Ovary (tissue), 9 donors: ENCODE results near the gene POLR2J. TPM values are rescaled to one million over a fixed set of nuclear protein-coding genes. Genes with fewer than 3 reads are reported as not detected.
"Not testable (repeated sequence)": the region's sequence is repeated elsewhere in the genome, so short reads cannot be mapped to it uniquely, and the experiment has no call there.

ENCODE experiments used
- DNase-seq, 5 donors: peaks; one replicate each; pipeline ENCODE4 v3.0.0-alpha.2; 2019 to 2020
- H3K27ac ChIP-seq, 2 donors: fragments of 200-600 bp; one replicate each; pipeline versions ENCODE4 v1.5.1 to v1.8.0; 2019 to 2022
- H3K27me3 ChIP-seq: fragments of 200-600 bp; one replicate; pipeline ENCODE4 v1.8.0; 2022
- H3K36me3 ChIP-seq: fragments of 200-600 bp; sonication (generic); one replicate; pipeline ENCODE4 v1.5.1; 2019
- H3K4me1 ChIP-seq: one replicate; pipeline ENCODE4 v1.8.1; 2013; ENCODE audit warnings: mild to moderate bottlenecking, moderate library complexity; ENCODE audit not compliant: insufficient read depth
- H3K4me3 ChIP-seq: fragments of 200-600 bp; sonication (generic); one replicate; pipeline ENCODE4 v1.5.1; 2017
- H3K9me3 ChIP-seq, 2 donors: fragments of 200-600 bp in 1 of 2; sonication (generic) in 1 of 2; one replicate each; pipeline versions ENCODE4 v1.5.1 to v1.8.1; 2013 to 2019; ENCODE audit warnings: mild to moderate bottlenecking in 1 of 2, moderate library complexity in 1 of 2
- CTCF ChIP-seq, 3 donors: fragments of 450-650 bp in 2 of 3; fragments of 200-600 bp in 1 of 3; IDR thresholded peaks; one replicate each; pipeline versions ENCODE4 v1.5.1 to v1.8.0; 2016 to 2022; ENCODE audit warnings: antibody characterized with exemption in 3 of 3, mild to moderate bottlenecking in 1 of 3
- EP300 ChIP-seq: sonication (generic); formaldehyde crosslinking; IDR thresholded peaks from one replicate; pipeline ENCODE4 v1.6.1; 2017; ENCODE audit warnings: antibody characterized with exemption
- POLR2A ChIP-seq: fragments of 450-650 bp; IDR thresholded peaks from one replicate; pipeline ENCODE4 v1.6.1; 2017; ENCODE audit warnings: antibody characterized with exemption, mild to moderate bottlenecking, moderate library complexity
- WGBS, 3 donors: extraction: QIAGEN DNeasy Blood & Tissue Kit in 1 of 3; methylation state at CpG; one replicate each; pipeline versions ENCODE4 v1.1.5 to v1.1.7; 2013 to 2017; 5-methylcytosine and 5-hydroxymethylcytosine counted together
- intact Hi-C, 4 donors: fragments of 100-400 bp; cut with DNase I; formaldehyde crosslinking; loops; one replicate each; pipeline versions ENCODE4 v1.11.0 to v1.15.1; 2022 to 2023
- polyA plus RNA-seq, 2 donors: library from polyadenylated mRNA; stranded (reverse); fragments of 200-250 nt in 1 of 2; fragments of 350-450 nt in 1 of 2; fragmentation: Illumina TruSeq in 1 of 2; extraction: RNeasy Lipid Tissue Mini Kit (QIAGEN cat#74804) in 1 of 2; gene quantifications; one replicate each; pipeline ENCODE4 v1.2.3, GENCODE V29; 2013 to 2014
- total RNA-seq, 7 donors: library from RNA; depleted of rRNA in 2 of 7; stranded (reverse); fragments of >200 nt in 2 of 7; fragmentation: NEBNext Ultra II Directional in 3 of 7; extraction: Animal tissue kit (Norgen Biotek cat#: 25700) in 3 of 7; gene quantifications; one replicate each; pipeline versions ENCODE4 v1.1.0 to v1.2.4, GENCODE V29; 2016 to 2023
- donor health status: DM: no; HTN: no; CAD: no; lungs with moderate emphysema.
- donor health status: DM: no; HTN: no; CAD: no.
- donor health status: Bipolar disorder and iron deficiency.
- donor health status: DM: yes; HTN: yes; CAD: no.
- donor health status: DM: no; HTN: no; CAD: no.
- donor health status: DM: yes; HTN: yes; CAD: no.

POLR2J gene
- total and polyA plus RNA-seq, 9 donors = 17.7 to 77.1 (median 41.9) TPM

- Histone ChIP-seq H3K27me3 (no peaks in the 10 kb centered on the region), H3K36me3 (no peaks in the 10 kb centered on the region), H3K4me3 (no peak overlapping the region), H3K9me3 (no peaks in the 10 kb centered on the region), H3K4me1 (no peaks in the 10 kb centered on the region), H3K27ac (no peak overlapping the region)
- 85 to 86% (median 85%) methylated on average over 39 to 40 of the region's 40 CpGs for WGBS, 3 donors
- no peak for DNase-seq
- no peak for TF ChIP-seq EP300
- no peak for TF ChIP-seq CTCF (IDR thresholded peaks at IDR 0.05)
- TF ChIP-seq POLR2A = no peak
- intact Hi-C loops = no loop called here
These were observed 21.3 kb downstream of the POLR2J start for GRCh38 chr7:102457352-102457924.

GRCh38 chr7:102456327-102456726 is 22.4 kb downstream of the POLR2J start:
- intact Hi-C loops = no loop called here
- Histone ChIP-seq H3K36me3 (no peaks in the 10 kb centered on the region), H3K27ac (no peak overlapping the region), H3K4me3 (no peak overlapping the region), H3K9me3 (no peaks in the 10 kb centered on the region), H3K4me1 (no peaks in the 10 kb centered on the region), H3K27me3 (no peaks in the 10 kb centered on the region)
- WGBS, 3 donors = 60 to 69% (median 68%) methylated on average over 10 of the region's 10 CpGs
- TF ChIP-seq CTCF (IDR thresholded peaks at IDR 0.05) (no peak), EP300 (no peak), POLR2A (no peak)
- DNase-seq = no peak

- 73 to 79% (median 75%) methylated on average over 10 to 11 of the region's 11 CpGs for WGBS, 3 donors
- no peak for DNase-seq
- Histone ChIP-seq H3K4me3 (no peak overlapping the region), H3K4me1 (no peaks in the 10 kb centered on the region), H3K36me3 (no peaks in the 10 kb centered on the region), H3K27me3 (no peaks in the 10 kb centered on the region), H3K27ac (no peak overlapping the region), H3K9me3 (no peaks in the 10 kb centered on the region)
- intact Hi-C loops = no loop called here
- TF ChIP-seq CTCF (IDR thresholded peaks at IDR 0.05) = no peak
- no peak for TF ChIP-seq EP300
- TF ChIP-seq POLR2A = no peak
These were observed 23.1 kb downstream of the POLR2J start for GRCh38 chr7:102455596-102455995.

- H3K4me3 ChIP-seq, H3K4me1 ChIP-seq, H3K27ac ChIP-seq, H3K9me3 ChIP-seq, H3K27me3 ChIP-seq, intact Hi-C loops, H3K36me3 ChIP-seq, DNase-seq: not testable (repeated sequence)
- 91 to 92% (median 91%) methylated on average over 10 of the region's 10 CpGs for WGBS, 3 donors
These were observed 23.8 kb downstream of the POLR2J start for GRCh38 chr7:102454932-102455331.

GRCh38 chr7:102454468-102454867 is 24.3 kb downstream of the POLR2J start:
- H3K27ac ChIP-seq = no peak overlapping the region
- no peak overlapping the region for H3K4me3 ChIP-seq
- intact Hi-C loops = no loop called here
- WGBS, 3 donors = 56 to 65% (median 59%) methylated on average over 12 of the region's 12 CpGs
- no peak for TF ChIP-seq POLR2A
- no peak for TF ChIP-seq EP300
- no peak for TF ChIP-seq CTCF (IDR thresholded peaks at IDR 0.05)
- H3K36me3 ChIP-seq = no peaks in the 10 kb centered on the region
- no peaks in the 10 kb centered on the region for H3K9me3 ChIP-seq
- H3K27me3 ChIP-seq = no peaks in the 10 kb centered on the region
- DNase-seq = no peak
- no peaks in the 10 kb centered on the region for H3K4me1 ChIP-seq
